HUDEP-2 (cell line): ENCODE measurements around the gene SNRNP200.
"Not testable (repeated sequence)": the region's sequence is repeated elsewhere in the genome, so short reads cannot be mapped to it uniquely, and the experiment has no call there.

Experiments
- DNase-seq, 76 experiments: peaks; one replicate each; lab custom pipeline; 2025; ENCODE audit not compliant: unreplicated experiment in 76 of 76; lab: John Stamatoyannopoulos, UW

Gene SNRNP200

DNA sequence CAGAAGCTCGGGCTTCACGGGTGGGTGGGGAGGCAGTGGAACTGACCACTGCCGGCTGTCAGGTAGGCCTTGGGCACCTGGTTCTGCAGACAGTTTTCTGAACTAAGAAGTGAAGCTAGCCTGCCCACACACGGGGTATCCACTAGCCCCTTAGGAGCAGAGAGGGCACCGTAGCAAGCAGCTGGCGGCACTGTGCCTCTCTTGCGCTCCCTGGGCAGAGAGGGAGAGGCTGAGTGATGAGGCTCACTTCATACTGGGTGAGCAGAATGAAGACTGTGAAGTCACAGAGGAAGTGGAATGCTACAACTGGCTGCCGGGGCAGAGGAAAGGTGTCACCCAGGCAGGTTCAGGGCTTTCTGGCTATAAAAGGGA is 20.5 kb upstream of the SNRNP200 start:
- DNase-seq: no peak

DNA sequence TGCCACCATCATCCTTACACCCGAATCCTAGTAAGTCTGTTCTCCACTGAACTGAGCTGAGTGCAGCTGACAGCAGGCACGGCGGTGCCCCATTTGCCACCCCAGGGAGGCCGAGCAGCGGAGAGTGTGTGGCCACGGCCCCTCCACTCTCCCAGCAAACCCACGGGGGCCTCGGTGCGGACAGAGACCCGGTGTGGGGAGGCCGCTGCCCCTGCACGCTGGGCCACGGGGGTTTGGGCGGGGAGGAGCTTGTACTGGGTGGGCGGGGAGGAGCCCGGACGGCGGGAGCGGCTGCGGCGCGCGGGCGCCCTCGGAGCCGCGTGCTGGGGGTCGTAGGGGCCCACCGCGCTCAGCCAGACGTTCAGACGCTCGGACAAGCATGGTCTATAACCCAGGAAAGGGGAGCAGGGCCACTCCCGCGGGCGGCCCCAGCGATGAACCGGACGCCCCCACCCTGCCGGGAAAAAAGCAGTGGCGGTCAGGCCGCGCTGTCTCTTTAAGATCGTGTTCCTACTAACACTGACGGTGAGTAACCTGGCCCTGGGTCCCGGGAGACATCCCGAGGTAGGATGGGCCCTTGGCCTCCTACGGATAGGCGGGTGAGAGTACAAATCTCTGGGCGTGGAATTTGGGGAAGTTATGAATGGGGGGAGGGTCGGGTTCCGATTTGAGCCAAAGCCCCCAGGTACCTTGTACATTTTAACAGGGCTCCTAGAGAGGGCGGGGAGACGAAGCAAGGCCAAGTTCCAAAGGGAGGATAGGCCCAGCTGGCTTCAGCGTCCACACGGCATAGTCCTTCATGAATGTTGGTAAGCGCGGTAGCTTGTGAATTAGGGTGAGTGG is 19.9 kb upstream of the SNRNP200 start, which contains the start of gene ITPRIPL1:
ITPRIPL1 (plus strand) TSS at position 277 of the 843 bp plus-strand sequence; CDS start at position 800, 523 bp downstream.
- DNase-seq: no peak

GRCh38 chr2:96324721-96325040 is 19.3 kb upstream of the SNRNP200 start:
- no peak for DNase-seq

DNA sequence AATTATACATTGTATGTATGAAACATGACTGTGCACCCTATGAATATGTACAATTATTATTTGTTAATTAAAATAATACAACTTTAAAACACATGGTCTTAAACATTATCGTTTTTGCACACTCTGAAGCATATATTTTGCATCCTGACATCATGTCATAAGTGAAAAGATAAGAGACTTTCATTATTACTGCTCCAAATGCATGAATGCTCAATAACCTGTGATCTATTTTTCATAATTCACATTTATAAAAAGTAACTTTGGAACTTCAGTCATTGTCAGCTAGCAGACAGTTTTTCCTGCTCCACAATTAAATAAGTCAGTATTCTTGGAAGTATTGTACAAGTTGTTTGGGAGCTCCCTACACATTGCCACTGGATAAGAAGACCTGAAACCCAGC is 18.5 kb upstream of the SNRNP200 start:
- DNase-seq: no peak

DNA sequence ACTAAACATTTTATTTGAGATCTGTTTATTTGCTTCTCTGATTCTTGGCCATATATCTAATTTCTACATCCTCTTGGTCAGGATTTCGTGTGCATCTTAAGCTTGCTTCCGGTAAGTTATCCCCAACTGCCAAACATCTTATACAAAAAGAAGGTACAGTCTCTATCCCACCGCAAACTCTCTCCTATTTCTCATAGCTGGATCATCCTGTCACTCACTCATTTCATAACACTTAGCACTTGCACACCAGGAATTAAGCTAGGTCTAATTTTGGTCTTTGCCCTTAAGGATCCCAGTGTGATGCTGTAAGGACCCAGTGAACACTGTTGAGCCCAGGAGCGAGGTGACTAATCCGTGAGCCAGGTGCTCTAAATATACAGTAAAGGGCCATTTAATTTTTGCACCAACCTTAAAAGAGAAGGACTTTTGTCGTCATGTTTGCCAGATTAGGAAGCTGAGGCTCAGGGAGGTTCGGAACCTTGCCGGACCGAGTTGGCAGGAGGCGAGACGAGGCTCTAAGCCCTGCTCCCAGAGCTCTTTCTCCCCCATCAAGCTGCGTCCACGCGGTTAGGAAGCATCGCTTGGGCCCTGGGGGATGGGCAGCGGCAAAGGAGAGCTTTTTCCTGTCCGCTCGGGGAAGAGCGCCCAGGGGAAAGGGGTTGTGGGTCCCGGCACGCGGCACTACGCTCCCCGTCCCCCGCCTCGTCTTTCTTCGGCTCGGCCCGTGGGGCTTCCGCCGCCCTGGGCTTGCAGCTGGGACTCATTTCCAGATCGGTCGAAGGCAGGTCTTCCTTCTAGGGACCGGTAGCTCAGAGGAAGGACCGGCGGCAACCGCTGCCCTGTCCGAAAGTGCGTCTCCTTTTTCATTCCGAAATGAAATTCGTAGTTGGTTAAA is 15.6 kb upstream of the SNRNP200 start:
- DNase-seq: no peak

DNA sequence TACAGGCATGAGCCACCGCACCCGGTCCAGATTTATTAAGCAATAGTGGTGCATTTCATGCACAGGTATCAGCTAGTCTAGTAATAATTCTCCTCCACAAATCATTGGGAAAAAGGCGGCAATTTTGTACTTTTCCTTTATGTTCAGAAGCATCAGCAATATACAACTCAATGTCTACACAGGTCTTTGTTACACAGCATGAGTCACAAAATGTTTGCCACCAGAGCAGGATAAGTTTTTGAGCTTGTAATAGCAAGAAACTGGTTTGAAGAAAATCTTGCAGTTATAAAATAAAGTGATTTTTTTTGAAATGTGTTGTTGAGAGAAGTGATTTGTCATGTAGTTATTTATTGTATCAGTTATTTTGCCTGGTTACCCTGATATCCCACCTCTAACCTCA is 15.0 kb upstream of the SNRNP200 start:
- DNase-seq: no peak

DNA sequence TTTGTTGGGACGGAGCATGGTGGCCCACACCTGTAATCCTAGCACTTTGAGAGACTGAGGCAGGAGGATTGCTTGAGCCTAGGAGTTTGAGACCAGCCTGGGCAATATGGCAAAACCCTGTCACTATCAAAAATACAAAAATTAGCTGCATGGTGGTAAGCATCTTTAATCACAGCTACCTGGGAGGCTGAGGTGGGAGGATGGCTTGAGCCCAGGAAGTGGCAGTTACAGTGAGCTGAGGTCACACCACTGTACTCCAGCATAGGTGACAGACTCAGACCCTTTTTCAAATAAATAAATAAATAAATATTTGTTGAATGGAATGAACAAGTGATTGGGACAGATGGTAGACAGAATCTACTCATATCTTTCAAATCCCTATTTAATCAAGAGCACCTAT is 14.1 kb upstream of the SNRNP200 start:
- DNase-seq: no peak

DNA sequence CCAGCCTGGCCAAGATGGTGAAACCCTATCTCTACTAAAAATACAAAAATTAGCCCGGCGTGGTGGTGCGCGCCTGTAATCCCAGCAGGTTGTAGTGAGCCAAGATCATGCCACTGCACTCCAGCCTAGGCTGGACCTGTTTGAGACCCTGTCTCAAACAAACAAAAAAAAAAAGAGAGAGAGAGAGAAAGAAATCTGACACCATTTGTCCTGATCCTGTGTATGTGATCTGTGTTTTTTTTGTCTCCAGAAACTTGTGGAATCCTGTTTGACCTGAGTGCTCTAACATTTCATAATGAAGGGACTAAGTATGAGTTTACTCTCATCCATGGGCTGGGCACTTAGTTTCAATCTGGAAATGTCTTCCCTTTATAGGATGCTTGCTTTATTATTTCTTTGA is 13.4 kb upstream of the SNRNP200 start:
- no peak for DNase-seq

GRCh38 chr2:96317584-96317997 is 12.2 kb upstream of the SNRNP200 start:
- no peak for DNase-seq

GRCh38 chr2:96316999-96317398 is 11.7 kb upstream of the SNRNP200 start:
- no peak for DNase-seq

- no peak for DNase-seq
Measured at GRCh38 chr2:96315400-96316071, 10.2 kb upstream of the SNRNP200 start.

GRCh38 chr2:96315005-96315399 is 9.7 kb upstream of the SNRNP200 start:
- DNase-seq: no peak

GRCh38 chr2:96308248-96308647 is 2.9 kb upstream of the SNRNP200 start:
- peak in 2 of 76 experiments; percentile 7 to 10 for DNase-seq

DNA sequence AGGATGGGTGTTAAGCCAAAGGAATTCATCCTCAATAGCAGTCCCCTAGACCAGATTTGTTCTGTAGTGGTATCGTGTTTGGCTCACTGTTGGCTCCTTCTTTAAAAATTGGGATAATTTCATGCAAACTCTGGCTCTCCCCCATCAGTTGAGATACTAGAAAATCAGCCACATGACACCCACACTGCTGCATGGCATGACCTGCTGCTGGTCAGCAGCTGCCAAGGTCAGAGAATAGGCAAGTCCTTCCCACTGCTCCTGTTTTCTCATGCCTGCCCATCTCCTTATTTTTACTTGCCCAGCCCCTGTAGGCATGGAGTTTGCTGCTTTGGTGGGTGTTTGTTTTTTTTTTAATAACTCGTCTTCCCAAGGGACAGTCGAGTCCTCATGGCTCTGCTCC is 1.0 kb upstream of the SNRNP200 start:
- DNase-seq: peak in 1 of 76 experiments; percentile 2

DNA sequence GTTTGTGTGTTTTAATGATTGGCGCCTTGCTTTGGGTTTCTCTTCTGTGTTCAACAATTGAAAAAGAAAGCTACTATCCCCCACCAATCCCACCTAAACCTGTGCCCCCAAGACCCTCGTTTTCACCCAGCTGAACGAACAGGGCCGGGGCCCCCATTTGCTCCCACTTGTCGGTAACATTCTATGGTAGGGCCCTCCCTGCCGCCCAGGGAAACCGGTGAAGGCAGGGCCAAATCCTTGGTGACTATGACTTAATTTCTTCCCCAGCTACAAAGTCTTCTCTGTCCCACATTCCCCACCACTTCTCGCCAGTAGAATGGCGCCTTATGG is 598 bp upstream of the SNRNP200 start:
- peak in 1 of 76 experiments; percentile 53 for DNase-seq

DNA sequence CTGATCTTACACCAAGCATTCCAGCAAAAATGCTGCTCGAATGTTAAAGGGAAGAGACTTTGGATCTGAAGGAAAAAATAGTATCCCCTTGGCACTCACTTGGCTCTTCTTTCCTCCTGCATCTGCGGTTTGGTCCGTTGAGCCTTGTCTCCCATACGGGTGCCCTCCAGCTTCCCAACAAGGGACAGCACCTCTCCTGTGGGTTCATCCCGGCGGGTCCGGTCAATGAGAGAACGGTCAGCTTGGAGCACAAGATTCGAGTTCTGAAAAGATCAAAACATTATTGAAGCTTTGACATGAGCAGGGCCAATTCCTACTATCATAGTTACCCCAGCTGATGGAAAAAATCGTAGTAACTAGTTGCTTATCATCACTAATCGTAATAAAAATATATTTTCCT is 740 bp downstream of the SNRNP200 start:
- DNase-seq: no peak

DNA sequence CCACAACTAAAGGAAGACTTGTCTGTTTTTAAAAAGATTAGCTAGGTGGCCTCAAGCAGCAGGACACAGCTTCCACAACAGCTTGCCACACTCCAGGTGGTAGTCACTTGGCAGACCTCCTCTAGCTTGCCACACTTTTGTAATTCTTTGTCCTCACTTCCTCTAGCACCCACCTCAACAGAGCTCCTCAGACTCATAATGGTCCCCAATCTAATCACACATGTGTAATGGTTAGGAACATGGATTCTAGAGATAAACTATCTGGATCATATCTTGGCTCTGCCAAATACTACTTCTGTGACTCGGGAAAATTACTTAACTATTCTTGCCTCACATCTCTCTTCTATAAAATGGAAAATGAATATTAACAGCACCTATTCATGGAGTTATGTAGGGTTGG is 3.5 kb downstream of the SNRNP200 start:
- DNase-seq: peak in 6 of 76 experiments; percentile 5 to 35 (median 25)

DNA sequence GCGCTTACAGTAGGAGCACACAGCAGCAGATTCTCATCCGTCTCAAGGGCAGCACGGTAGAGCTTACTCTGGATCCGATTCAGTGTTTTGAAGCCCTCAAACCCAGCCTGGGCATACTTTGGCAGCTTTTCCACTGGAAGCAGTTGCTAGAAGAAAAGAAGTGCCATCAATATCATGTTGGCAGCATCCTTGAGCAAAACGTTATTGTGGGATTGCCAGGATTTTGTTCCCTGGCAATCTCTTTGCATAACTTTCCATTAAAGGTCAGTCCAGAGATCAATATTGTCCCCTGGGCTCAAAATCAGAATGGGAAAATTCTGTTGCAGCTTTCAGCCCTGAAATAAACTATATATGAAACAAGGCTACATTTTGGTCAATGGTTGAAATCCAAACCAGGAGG is 8.4 kb downstream of the SNRNP200 start:
- no peak for DNase-seq

DNA sequence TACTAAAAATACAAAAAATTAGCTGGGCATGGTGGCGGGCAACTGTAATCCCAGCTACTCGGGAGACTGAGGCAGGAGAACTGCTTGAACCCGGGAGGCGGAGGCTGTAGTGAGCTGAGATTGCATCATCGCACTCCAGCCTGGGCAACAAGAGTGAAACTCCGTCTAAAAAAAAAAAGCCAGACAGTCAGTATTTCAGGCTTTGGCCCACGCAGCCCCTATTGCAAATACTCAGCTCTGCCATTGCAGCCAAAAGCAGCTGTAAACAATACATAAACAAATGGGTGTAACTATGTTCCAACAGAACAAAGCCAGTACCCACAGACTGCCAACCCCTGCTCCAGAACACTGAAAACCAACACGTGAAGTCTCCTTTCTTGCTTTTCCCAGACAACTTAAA is 11.1 kb downstream of the SNRNP200 start:
- not testable (repeated sequence) for DNase-seq

GRCh38 chr2:96291751-96292150 is 13.6 kb downstream of the SNRNP200 start:
- DNase-seq: no peak

DNA sequence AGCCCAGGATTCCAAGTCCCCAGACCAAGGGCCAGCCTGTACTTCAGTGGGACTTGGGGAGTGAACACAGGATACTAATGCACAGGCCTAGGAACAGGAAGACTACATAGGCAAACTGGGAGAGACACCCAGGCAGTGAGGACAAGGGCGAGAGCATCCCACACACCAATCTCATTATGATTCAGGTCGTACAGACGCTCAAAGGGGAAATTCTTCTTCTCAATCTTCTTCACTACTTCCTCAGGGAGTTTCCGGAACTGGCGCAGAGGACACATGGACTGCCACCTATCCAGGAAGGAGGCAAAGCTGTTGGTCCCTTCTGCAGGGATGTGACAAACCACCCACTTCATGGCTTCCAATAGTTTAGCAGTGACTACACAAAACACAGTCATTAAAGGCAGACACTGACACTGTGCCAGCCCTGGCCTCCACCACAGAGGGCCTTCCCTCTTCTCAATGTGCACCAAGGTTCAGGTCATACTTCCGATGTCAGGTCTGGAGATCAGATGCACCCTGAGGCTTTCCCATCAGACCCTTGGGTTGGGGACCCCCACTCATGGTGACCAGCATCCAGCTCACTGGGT is 18.0 kb downstream of the SNRNP200 start:
- DNase-seq: no peak
